Measurements from ENCODE around the gene THAP8.

DNA sequence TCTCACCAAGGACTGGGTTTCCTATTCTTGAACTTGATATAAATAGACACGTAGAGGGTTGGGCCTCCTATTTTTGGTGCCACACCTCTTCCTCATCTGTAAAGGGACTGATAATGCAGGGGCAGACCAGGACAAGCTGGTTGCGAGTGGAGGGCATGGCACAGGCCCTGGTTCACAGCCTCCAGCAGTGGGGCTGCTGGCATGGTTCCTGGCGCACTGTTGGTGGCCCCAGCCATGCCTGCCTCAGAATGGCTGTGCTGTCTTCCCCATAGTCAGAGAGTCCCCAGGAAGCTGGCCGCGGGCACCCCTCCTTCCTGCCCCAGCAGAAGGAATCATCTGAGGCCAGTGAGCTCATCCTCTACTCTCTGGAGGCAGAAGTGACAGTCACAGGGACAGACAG, 46.4 kb upstream of the THAP8 start:
- no peak for TF ChIP-seq EZH2phosphoT487 (IDR thresholded peaks at IDR 0.05; ENCODE audit: low read length)
- TF ChIP-seq, protein P1, sequence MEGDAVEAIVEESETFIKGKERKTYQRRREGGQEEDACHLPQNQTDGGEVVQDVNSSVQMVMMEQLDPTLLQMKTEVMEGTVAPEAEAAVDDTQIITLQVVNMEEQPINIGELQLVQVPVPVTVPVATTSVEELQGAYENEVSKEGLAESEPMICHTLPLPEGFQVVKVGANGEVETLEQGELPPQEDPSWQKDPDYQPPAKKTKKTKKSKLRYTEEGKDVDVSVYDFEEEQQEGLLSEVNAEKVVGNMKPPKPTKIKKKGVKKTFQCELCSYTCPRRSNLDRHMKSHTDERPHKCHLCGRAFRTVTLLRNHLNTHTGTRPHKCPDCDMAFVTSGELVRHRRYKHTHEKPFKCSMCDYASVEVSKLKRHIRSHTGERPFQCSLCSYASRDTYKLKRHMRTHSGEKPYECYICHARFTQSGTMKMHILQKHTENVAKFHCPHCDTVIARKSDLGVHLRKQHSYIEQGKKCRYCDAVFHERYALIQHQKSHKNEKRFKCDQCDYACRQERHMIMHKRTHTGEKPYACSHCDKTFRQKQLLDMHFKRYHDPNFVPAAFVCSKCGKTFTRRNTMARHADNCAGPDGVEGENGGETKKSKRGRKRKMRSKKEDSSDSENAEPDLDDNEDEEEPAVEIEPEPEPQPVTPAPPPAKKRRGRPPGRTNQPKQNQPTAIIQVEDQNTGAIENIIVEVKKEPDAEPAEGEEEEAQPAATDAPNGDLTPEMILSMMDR (IDR thresholded peaks at IDR 0.05; ENCODE audit: low read length), result no peak
